Effector memory CD8-positive, alpha-beta T cell (primary cell): ENCODE measurements around the gene HS6ST3.

ENCODE experiments used
- ATAC-seq: fragments of 150-1000 bp; cut with Tn5 transposase; replicated peaks from 2 replicates; pipeline ENCODE4 v1.10.0; 2021; ENCODE audit warnings: mild to moderate bottlenecking, moderate library complexity
- DNase-seq, 3 experiments: peaks; one replicate each; pipeline ENCODE4 v3.0.0; 2021
- H3K27ac Mint-ChIP-seq, 2 donors: one replicate each; pipeline ENCODE4 v1.8.0; 2022; ENCODE audit warnings: mild to moderate bottlenecking in 2 of 2, mixed read lengths in 2 of 2, moderate library complexity in 2 of 2
- H3K27me3 Mint-ChIP-seq, 2 donors: one replicate each; pipeline ENCODE4 v1.8.0; 2022; ENCODE audit warnings: mixed read lengths in 2 of 2
- H3K36me3 Mint-ChIP-seq: one replicate; pipeline ENCODE4 v1.8.0; 2022; ENCODE audit warnings: mild to moderate bottlenecking, moderate library complexity, mixed read lengths; ENCODE audit not compliant: insufficient read depth
- H3K4me1 Mint-ChIP-seq, 2 donors: one replicate each; pipeline ENCODE4 v1.8.0; 2022; ENCODE audit warnings: low read depth in 2 of 2, mixed read lengths in 2 of 2
- H3K4me3 Mint-ChIP-seq, 2 donors: one replicate each; pipeline ENCODE4 v1.8.0; 2022; ENCODE audit warnings: mild to moderate bottlenecking in 2 of 2, mixed read lengths in 2 of 2, moderate library complexity in 2 of 2
- H3K9me3 Mint-ChIP-seq, 2 donors: one replicate each; pipeline ENCODE4 v1.8.0; 2022; ENCODE audit warnings: mixed read lengths in 2 of 2

The HS6ST3 gene

DNA sequence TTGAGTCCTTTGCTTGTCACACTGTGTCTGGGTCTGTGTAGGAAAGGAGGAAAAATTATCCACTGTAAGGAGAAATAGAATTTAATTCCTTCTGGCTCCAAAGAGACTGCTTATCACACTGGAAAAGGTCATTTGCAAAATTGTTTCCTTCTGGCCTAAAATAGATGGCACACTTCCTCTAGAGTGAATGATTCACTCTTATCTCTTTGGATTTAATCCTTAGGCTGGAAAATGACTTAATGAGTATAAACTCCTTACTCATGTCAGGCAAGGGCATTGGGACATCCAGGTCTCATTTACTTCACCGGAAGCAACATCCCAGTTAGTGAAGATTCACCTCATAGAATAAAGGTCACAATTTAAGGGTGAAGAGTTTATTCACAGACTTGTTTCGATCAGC lies 610.8 kb downstream of the HS6ST3 start:
- no peak overlapping the region for H3K27ac Mint-ChIP-seq
- ATAC-seq (no peak), DNase-seq (no peak)
- no peaks in the 10 kb centered on the region for H3K36me3 Mint-ChIP-seq
- no peak overlapping the region for H3K4me3 Mint-ChIP-seq
- H3K9me3 Mint-ChIP-seq: peaks cover 0 to 4% of the 10 kb centered on the region in 2 donors
- H3K4me1 Mint-ChIP-seq: no peaks in the 10 kb centered on the region
- no peaks in the 10 kb centered on the region for H3K27me3 Mint-ChIP-seq

DNA sequence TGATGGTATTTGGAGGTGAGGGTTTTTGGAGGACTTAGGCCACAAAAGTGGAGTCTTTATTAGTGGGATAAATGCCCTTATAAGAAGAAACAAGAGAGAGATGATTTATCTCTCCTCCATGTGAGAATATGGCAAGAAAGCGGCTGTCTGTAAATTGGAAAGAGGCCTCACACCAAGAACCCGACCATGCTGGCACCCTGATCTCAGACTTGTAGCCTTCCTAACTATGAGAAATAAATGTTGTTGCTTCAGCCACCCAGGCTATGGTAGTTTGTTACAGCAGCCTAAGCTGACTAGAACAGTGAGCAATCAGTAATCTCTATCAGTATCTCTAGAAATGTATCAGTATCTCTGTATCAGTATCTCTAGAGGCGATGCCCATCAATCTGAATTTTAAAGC lies 617.2 kb downstream of the HS6ST3 start:
- Mint-ChIP-seq H3K4me3 (no peak overlapping the region), H3K27me3 (no peaks in the 10 kb centered on the region), H3K9me3 (peaks cover 3 to 11% of the 10 kb centered on the region in 2 donors), H3K27ac (no peak overlapping the region), H3K36me3 (no peaks in the 10 kb centered on the region), H3K4me1 (no peaks in the 10 kb centered on the region)
- DNase-seq (no peak), ATAC-seq (no peak)

DNA sequence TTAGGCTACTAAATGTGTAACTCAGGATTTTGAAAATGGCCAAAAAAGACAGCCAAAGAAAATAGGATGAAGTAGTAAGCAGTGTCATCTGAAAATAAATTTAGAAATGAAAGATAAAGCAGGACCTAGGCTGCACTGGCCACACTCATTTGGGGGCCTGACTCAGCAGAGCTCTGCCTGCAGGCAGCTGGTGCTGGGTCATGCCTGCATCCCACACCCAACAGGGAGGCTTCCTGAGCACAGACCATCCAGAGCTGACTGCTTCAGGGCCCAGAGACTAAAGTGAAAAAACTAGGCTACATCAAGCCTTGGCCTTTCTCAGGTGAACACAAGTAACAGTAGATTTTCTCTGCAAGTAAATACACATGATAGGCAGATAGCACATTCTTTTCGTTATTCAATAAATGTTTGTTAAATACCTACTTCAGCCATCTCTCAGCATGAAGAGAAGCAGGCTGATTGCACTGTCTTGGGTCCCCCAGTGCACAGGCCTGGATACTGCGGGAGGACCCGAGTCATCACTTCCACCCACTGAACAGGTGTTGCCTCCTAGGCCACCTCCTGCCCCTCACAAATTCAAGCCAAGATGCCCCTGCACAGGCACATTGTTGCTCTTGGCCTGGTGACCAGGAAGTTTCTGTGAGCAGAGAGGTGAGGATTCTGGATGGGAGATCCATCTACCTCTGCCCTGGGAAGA lies 620.4 kb downstream of the HS6ST3 start:
- Mint-ChIP-seq H3K36me3 (no peaks in the 10 kb centered on the region), H3K27me3 (no peaks in the 10 kb centered on the region), H3K9me3 (peaks cover 3 to 11% of the 10 kb centered on the region in 2 donors), H3K4me3 (no peak overlapping the region), H3K27ac (no peak overlapping the region), H3K4me1 (no peaks in the 10 kb centered on the region)
- ATAC-seq (no peak), DNase-seq (no peak)

DNA sequence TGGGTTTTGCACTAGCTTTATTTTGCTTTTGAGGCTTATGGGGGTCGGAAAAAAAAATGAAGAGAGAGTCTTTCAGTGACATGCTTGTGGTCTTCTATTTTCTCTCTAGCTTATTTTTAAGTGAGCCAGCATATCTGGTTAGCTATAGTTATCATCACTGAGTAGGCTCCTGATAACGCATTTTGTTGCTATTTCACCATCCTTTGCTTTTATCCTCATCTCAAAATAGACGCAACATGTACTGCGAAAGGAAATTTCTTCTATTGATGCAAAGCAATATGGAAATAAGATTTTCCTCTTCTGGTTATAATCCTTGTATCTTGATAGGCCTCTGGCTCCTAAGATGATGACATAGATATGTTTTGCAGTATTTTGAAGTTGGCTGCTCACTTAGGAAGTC lies 630.5 kb downstream of the HS6ST3 start:
- no peak overlapping the region for H3K4me3 Mint-ChIP-seq
- H3K9me3 Mint-ChIP-seq: peaks cover 7 to 12% of the 10 kb centered on the region in 2 donors
- H3K36me3 Mint-ChIP-seq: no peaks in the 10 kb centered on the region
- DNase-seq: no peak
- ATAC-seq: no peak
- H3K4me1 Mint-ChIP-seq: no peaks in the 10 kb centered on the region
- H3K27me3 Mint-ChIP-seq: no peaks in the 10 kb centered on the region
- H3K27ac Mint-ChIP-seq: no peak overlapping the region

DNA sequence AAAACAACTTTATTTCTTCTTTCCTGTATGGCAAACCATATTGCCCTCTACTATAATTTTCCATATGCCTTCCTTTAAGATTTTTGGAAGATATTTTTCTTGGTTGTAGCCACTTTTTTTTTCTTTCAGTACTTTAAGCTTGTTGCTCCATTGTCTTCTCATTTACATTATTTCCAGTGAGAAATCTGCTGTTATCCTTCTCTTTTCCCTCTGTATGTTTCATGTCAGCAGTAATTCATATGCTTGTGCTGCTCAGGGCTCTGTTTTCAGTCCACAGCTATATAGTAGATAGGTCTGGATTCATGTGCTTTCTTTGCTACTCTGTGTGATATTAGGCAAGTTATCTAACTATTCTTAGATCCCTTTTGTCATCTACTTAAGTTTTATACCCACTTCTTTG lies 636.7 kb downstream of the HS6ST3 start:
- Mint-ChIP-seq H3K4me1 (no peaks in the 10 kb centered on the region), H3K27me3 (no peaks in the 10 kb centered on the region), H3K36me3 (no peaks in the 10 kb centered on the region), H3K4me3 (no peak overlapping the region), H3K9me3 (peaks cover 5 to 27% of the 10 kb centered on the region in 2 donors), H3K27ac (no peak overlapping the region)
- DNase-seq (no peak), ATAC-seq (no peak)

DNA sequence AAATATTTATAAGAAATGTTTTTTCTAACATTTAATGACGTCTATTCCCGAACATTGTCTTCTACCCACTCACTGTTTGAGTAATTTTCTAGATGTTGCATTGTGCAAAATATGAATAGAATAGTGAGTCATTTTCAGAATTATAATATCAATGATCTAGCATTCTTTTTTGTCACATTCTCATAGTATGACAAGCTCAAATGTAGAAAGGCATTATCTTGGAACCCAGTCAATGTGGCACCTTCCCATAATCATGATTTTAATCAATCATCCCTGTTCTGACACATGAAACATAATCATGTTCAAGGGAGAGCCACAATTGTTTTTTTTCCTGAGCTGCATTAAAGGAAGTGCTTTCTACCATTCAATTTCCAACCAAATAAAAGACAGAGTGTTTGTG lies 638.6 kb downstream of the HS6ST3 start:
- no peak for DNase-seq
- no peaks in the 10 kb centered on the region for H3K4me1 Mint-ChIP-seq
- no peaks in the 10 kb centered on the region for H3K36me3 Mint-ChIP-seq
- no peak overlapping the region for H3K27ac Mint-ChIP-seq
- no peak for ATAC-seq
- no peaks in the 10 kb centered on the region for H3K27me3 Mint-ChIP-seq
- H3K9me3 Mint-ChIP-seq: peaks cover 12 to 26% of the 10 kb centered on the region in 2 donors
- H3K4me3 Mint-ChIP-seq: no peak overlapping the region

DNA sequence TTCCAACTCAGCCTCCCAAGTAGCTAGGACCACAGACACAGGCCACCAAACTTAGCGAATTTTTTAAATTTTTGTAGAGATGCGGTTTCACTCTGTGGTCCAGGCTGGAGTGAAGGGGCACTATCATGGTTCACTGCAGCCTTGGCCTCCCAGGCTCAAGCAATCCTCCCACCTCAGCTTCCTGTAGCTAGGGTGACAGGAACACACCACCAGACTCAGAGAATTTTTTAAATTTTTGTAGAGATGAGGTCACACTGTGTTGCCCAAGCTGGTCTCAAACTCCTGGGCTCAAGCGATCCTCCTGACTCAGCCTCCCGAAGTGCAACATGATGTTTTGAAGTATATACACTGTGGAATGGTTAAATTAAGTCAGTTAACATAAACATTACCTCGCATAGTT lies 640.8 kb downstream of the HS6ST3 start:
- no peaks in the 10 kb centered on the region for H3K4me1 Mint-ChIP-seq
- H3K4me3 Mint-ChIP-seq: no peak overlapping the region
- no peaks in the 10 kb centered on the region for H3K36me3 Mint-ChIP-seq
- ATAC-seq (no peak), DNase-seq (no peak)
- H3K9me3 Mint-ChIP-seq: peaks cover 12 to 24% of the 10 kb centered on the region in 2 donors
- no peaks in the 10 kb centered on the region for H3K27me3 Mint-ChIP-seq
- H3K27ac Mint-ChIP-seq: no peak overlapping the region

DNA sequence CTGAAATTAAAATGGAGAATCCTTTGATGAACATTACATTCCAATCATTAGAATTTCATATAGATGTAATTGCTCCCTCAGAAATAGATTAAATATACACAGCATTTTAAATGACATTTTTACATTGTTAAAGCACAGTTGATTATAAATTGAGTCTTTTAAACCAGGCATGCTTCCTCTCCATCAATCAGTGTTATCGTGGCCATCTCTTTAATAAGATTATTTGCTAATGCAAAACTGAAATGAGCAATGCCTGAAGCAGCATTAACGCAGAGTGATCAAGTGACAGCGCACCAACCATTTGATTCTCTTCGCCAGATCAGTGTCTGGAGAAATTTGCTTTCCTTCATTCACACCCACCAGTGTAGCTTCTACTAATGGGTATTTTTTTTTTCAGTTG lies 644.6 kb downstream of the HS6ST3 start:
- H3K36me3 Mint-ChIP-seq: no peaks in the 10 kb centered on the region
- no peaks in the 10 kb centered on the region for H3K27me3 Mint-ChIP-seq
- DNase-seq: no peak

DNA sequence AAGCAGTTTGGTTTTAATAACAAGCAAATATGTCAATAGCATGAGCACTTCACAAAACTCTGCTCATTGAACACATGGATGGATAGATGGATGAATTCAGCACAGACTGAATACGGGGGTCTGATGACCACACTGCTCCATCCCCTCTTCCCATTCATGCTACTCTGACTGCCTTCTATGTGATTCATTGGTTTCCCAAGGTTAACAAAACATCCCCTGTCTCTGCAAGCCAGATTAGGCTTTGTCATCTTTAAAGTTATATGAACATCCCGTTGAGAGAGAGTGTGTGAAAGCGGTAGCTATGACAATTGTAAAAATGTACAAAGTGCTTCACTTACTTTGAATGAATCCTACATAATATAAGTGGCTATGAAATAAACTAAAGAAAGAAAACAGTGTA lies 651.9 kb downstream of the HS6ST3 start:
- Mint-ChIP-seq H3K9me3 (peaks cover 7 to 8% of the 10 kb centered on the region in 2 donors), H3K36me3 (no peaks in the 10 kb centered on the region), H3K27ac (no peak overlapping the region), H3K27me3 (no peaks in the 10 kb centered on the region), H3K4me3 (no peak overlapping the region), H3K4me1 (no peaks in the 10 kb centered on the region)
- no peak for DNase-seq
- no peak for ATAC-seq

More for the DNA sequence above, 644.6 kb downstream of the HS6ST3 start:
- ATAC-seq: no peak
- Mint-ChIP-seq H3K9me3 (peaks cover 13 to 17% of the 10 kb centered on the region in 2 donors), H3K27ac (no peak overlapping the region), H3K4me1 (no peaks in the 10 kb centered on the region), H3K4me3 (no peak overlapping the region)

DNA sequence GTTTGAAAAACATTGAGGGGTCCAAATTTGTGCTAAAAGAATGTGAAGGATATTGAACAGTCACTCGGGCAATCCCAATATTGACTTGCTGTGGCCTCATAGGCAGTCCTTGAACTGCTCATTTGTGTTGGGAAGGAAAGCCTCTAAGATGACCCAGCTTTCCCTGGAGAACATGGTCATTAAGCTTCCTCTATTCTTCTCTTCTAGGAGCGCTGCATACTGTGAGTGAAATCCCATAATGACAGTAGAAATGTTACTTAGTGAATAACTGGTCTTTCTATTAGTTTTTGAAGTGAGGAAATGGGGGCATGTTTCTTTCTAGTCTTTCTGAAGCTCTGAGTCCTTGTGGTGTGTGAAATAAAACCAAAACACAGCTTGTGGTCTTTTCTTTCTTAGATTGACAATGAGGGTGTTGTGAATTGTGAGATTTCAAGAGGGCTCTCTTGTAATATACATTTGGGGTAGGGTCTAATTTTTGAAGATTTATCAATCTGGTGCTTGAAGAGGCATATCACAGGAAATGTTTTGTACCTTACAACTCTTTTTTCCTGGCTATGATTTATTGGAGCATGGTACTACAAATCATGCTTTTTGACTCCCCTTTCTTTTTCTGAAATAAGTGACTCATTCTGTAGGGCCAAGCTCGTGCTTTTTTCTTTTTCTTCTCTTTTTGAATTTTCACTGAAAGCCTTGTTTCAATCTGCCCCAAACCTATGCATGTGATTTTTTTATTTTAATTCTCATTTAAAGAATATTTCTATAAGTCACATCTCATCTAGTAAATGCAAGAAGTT lies 653.6 kb downstream of the HS6ST3 start:
- Mint-ChIP-seq H3K9me3 (peaks cover 7 to 8% of the 10 kb centered on the region in 2 donors), H3K36me3 (no peaks in the 10 kb centered on the region), H3K27me3 (no peaks in the 10 kb centered on the region), H3K4me1 (no peaks in the 10 kb centered on the region), H3K27ac (no peak overlapping the region), H3K4me3 (no peak overlapping the region)
- ATAC-seq (no peak), DNase-seq (no peak)

DNA sequence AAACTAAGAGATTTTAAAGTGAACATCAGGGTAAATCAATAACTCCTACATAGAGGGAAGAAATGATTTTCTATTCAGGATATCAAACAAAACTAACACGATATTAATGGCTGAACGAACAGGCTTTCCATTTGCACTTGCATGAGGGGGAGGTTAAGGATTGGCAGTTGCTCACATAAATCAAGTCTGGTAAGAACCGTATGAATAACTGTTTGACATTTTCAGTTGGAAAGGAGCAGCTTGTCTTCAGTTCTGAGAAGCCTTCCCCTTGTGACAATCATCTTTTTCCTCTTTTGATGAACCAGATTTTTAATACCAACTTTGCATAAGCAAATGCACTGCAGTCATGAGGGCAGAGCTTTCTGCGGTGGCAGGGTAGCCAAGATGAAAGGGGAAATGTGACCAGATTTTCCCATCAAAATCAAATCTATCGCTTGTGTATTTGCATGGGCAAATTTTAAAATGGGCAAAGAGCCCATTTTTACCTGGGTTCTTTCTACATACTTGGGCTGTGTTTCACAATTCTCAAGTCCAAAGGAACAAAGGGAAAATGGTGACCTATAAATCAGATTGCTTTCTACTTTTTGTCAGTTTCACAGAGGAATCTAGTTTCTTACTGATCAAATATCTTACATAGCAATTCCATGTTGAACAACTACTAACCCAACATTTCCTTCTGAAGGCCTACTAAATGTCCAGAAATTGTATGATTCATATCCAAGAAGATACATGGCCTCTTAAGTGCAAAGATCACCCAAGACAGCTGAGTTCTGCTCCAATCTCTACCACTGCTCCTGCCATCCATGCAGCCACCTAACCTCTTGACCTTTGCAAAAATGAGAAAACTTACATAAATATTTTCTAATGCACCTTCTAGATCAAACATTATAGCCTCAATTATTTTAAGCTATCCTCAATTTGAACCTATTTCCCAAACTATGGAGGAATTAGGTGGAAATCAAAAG lies 654.7 kb downstream of the HS6ST3 start:
- no peak for ATAC-seq
- H3K27ac Mint-ChIP-seq: no peak overlapping the region
- H3K9me3 Mint-ChIP-seq: peaks cover 7% of the 10 kb centered on the region in 2 donors
- H3K4me3 Mint-ChIP-seq: no peak overlapping the region
- no peaks in the 10 kb centered on the region for H3K4me1 Mint-ChIP-seq
- no peaks in the 10 kb centered on the region for H3K36me3 Mint-ChIP-seq
- no peaks in the 10 kb centered on the region for H3K27me3 Mint-ChIP-seq
- DNase-seq: no peak

DNA sequence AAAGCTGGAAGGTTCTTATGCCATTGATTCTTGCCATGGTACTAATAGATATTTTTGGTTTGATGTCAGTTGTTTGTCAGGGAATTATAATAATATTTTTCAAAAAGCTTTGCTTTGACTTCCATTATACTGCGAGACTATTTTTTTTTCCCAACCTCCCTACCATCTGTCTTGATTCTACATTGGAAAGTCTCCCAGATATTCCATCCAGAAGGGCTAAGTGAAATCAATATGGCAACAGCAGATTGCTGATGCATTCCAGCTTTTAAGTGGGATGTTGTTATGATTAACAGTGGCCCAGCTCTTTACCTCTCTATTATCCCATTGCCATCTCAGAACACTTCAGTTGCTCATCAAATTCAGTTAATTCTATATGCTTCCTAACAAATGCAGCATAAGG lies 657.0 kb downstream of the HS6ST3 start:
- H3K27me3 Mint-ChIP-seq: no peaks in the 10 kb centered on the region
- H3K27ac Mint-ChIP-seq: no peak overlapping the region
- ATAC-seq: no peak

DNA sequence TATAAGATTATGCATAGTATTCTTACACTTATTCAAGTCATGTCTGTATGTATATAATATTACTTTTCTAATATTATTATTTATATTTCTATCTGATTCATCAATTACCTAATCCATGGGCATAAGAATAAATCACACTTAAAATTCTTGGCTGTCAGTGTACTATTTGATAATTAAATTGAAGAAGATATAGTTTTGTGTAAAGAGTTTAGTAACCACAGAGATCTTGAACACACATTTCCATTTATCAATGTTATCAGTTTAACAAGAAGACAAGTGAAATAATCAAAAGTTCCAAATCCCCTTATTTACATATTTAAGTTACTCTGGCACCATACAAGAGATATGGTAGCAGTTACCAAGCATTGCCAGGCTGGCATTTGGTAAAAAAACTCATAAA lies 659.9 kb downstream of the HS6ST3 start:
- DNase-seq: no peak
- Mint-ChIP-seq H3K27me3 (no peaks in the 10 kb centered on the region), H3K27ac (no peak overlapping the region), H3K4me3 (no peak overlapping the region), H3K4me1 (no peaks in the 10 kb centered on the region), H3K36me3 (no peaks in the 10 kb centered on the region), H3K9me3 (peaks cover 4 to 6% of the 10 kb centered on the region in 2 donors)
- no peak for ATAC-seq

More for the DNA sequence above, 657.0 kb downstream of the HS6ST3 start:
- peaks cover 4 to 7% of the 10 kb centered on the region in 2 donors for H3K9me3 Mint-ChIP-seq
- H3K4me1 Mint-ChIP-seq: no peaks in the 10 kb centered on the region
- no peaks in the 10 kb centered on the region for H3K36me3 Mint-ChIP-seq
- no peak for DNase-seq
- H3K4me3 Mint-ChIP-seq: no peak overlapping the region
